ENCODE results near the gene WASF3. TPM values are rescaled to one million over a fixed set of nuclear protein-coding genes. Genes with fewer than 3 reads are reported as not detected.
"Not testable (repeated sequence)": the region's sequence is repeated elsewhere in the genome, so short reads cannot be mapped to it uniquely, and the experiment has no call there.

The WASF3 gene
- total RNA-seq, 1 experiment from 2014 or later = 4.6 TPM

GRCh38 chr13:26721251-26722121, 164.0 kb downstream of the WASF3 start:
- Histone ChIP-seq H3K27ac (ENCODE audit: low read depth, low read length, poor library complexity, severe bottlenecking) (no peak overlapping the region), H3K9me3 (ENCODE audit: low read depth, low read length, poor library complexity, severe bottlenecking) (no peaks in the 10 kb centered on the region), H3K4me1 (ENCODE audit: insufficient read depth, low read length, poor library complexity, severe bottlenecking) (no peaks in the 10 kb centered on the region), H3K27me3 (replicated peaks; ENCODE audit: insufficient read depth, low read depth, low read length, poor library complexity) (no peaks in the 10 kb centered on the region), H3K4me3 (ENCODE audit: low read depth, low read length, poor library complexity, severe bottlenecking) (no peak overlapping the region), H3K36me3 (ENCODE audit: insufficient read depth, low read length, poor library complexity, severe bottlenecking) (no peaks in the 10 kb centered on the region)
- POLR2A ChIA-PET (ENCODE audit: low non-redundant PET) = no interaction called here
- DNase-seq (ENCODE audit: low spot score) = no peak
- TF ChIP-seq EZH2 (IDR thresholded peaks at IDR 0.05; ENCODE audit: borderline replicate concordance, low read depth, low read length, poor library complexity, severe bottlenecking) (no peak), CTCF (conservative IDR thresholded peaks at IDR 0.05; ENCODE audit: low read depth, low read length) (no peak)
- CTCF ChIA-PET = no interaction called here
- no TSS peak for BruUV-seq (replicated peaks)
- intact Hi-C loops (cut with micrococcal nuclease; ENCODE audit: unreplicated experiment) = no loop called here

GRCh38 chr13:26722321-26722720, 164.8 kb downstream of the WASF3 start:
- no TSS peak for BruUV-seq (replicated peaks)
- ChIA-PET POLR2A (ENCODE audit: low non-redundant PET) (no interaction called here), CTCF (no interaction called here)
- H3K9me3 ChIP-seq (ENCODE audit: low read depth, low read length, poor library complexity, severe bottlenecking) = no peaks in the 10 kb centered on the region
- intact Hi-C loops (cut with micrococcal nuclease; ENCODE audit: unreplicated experiment) = no loop called here
- no peaks in the 10 kb centered on the region for H3K36me3 ChIP-seq (ENCODE audit: insufficient read depth, low read length, poor library complexity, severe bottlenecking)
- H3K4me1 ChIP-seq (ENCODE audit: insufficient read depth, low read length, poor library complexity, severe bottlenecking) = no peaks in the 10 kb centered on the region
- no peaks in the 10 kb centered on the region for H3K27me3 ChIP-seq (replicated peaks; ENCODE audit: insufficient read depth, low read depth, low read length, poor library complexity)
- no peak for DNase-seq (ENCODE audit: low spot score)
- H3K27ac ChIP-seq (ENCODE audit: low read depth, low read length, poor library complexity, severe bottlenecking) = no peak overlapping the region
- TF ChIP-seq CTCF (conservative IDR thresholded peaks at IDR 0.05; ENCODE audit: low read depth, low read length) (no peak), EZH2 (IDR thresholded peaks at IDR 0.05; ENCODE audit: borderline replicate concordance, low read depth, low read length, poor library complexity, severe bottlenecking) (no peak)
- no peak overlapping the region for H3K4me3 ChIP-seq (ENCODE audit: low read depth, low read length, poor library complexity, severe bottlenecking)

GRCh38 chr13:26723620-26724019, 166.1 kb downstream of the WASF3 start:
- H3K27ac ChIP-seq (ENCODE audit: low read depth, low read length, poor library complexity, severe bottlenecking); H3K9me3 ChIP-seq (ENCODE audit: low read depth, low read length, poor library complexity, severe bottlenecking); CTCF ChIA-PET; DNase-seq (ENCODE audit: low spot score); POLR2A ChIA-PET (ENCODE audit: low non-redundant PET); intact Hi-C loops (cut with micrococcal nuclease; ENCODE audit: unreplicated experiment); H3K4me1 ChIP-seq (ENCODE audit: insufficient read depth, low read length, poor library complexity, severe bottlenecking); H3K27me3 ChIP-seq (replicated peaks; ENCODE audit: insufficient read depth, low read depth, low read length, poor library complexity); H3K36me3 ChIP-seq (ENCODE audit: insufficient read depth, low read length, poor library complexity, severe bottlenecking); H3K4me3 ChIP-seq (ENCODE audit: low read depth, low read length, poor library complexity, severe bottlenecking); BruUV-seq (replicated peaks): not testable (repeated sequence)

- no peak overlapping the region for H3K4me3 ChIP-seq (ENCODE audit: low read depth, low read length, poor library complexity, severe bottlenecking)
- CTCF ChIA-PET = interaction anchor here (1.0 kb wide), 1 partner anchor 542 kb away, joined by 3 read pairs; no protein-coding TSS in a partner anchor
- DNase-seq (ENCODE audit: low spot score) = no peak
- POLR2A ChIA-PET (ENCODE audit: low non-redundant PET) = no interaction called here
- no peak overlapping the region for H3K27ac ChIP-seq (ENCODE audit: low read depth, low read length, poor library complexity, severe bottlenecking)
- BruUV-seq (replicated peaks) = no TSS peak
- H3K9me3 ChIP-seq (ENCODE audit: low read depth, low read length, poor library complexity, severe bottlenecking) = no peaks in the 10 kb centered on the region
- H3K27me3 ChIP-seq (replicated peaks; ENCODE audit: insufficient read depth, low read depth, low read length, poor library complexity) = no peaks in the 10 kb centered on the region
- H3K36me3 ChIP-seq (ENCODE audit: insufficient read depth, low read length, poor library complexity, severe bottlenecking) = no peaks in the 10 kb centered on the region
- no peak for TF ChIP-seq EZH2 (IDR thresholded peaks at IDR 0.05; ENCODE audit: borderline replicate concordance, low read depth, low read length, poor library complexity, severe bottlenecking)
- H3K4me1 ChIP-seq (ENCODE audit: insufficient read depth, low read length, poor library complexity, severe bottlenecking) = no peaks in the 10 kb centered on the region
- intact Hi-C loops (cut with micrococcal nuclease; ENCODE audit: unreplicated experiment) = no loop called here
Measured at GRCh38 chr13:26726684-26727083, 169.2 kb downstream of the WASF3 start.

Measured in A673 (cell line).